IMR-90 (cell line): ENCODE data around the gene SLC6A6. TPM values are rescaled to one million over a fixed set of nuclear protein-coding genes. Genes with fewer than 3 reads are reported as not detected.
A peak's percentile ranks its signal among the peaks of the same experiment; 100 is the strongest.

Source experiments
- ATAC-seq: fragments of 200-7000 bp; cut with Tn5 transposase; 2 replicates; pipeline ENCODE4 v1.9.1; 2020; ENCODE audit warnings: low read depth, mild to moderate bottlenecking, moderate library complexity
- BruUV-seq: library from RNA; stranded (reverse); fragments of 400-500 nt; replicated peaks from 2 replicates; lab custom pipeline; 2021; lab: Mats Ljungman, UMichigan
- CTCF ChIA-PET: fragments of 300-600 bp; formaldehyde crosslinking; extraction: SDS; loops from one replicate; lab custom pipeline; 2021; ENCODE audit warnings: antibody characterized with exemption; lab: Yijun Ruan, JAX
- POLR2A ChIA-PET: fragments of 300-600 bp; sonication (Branson Sonifier 250); formaldehyde crosslinking; loops from one replicate; lab custom pipeline; 2022; ENCODE audit warnings: antibody characterized with exemption; ENCODE audit not compliant: unreplicated experiment; lab: Charles Lee
- DNase-seq: peaks from one replicate; pipeline ENCODE4 v3.0.0; 2013
- H2AFZ ChIP-seq: replicated peaks from 2 replicates; pipeline ENCODE3; 2013; ENCODE audit warnings: low read length, mild to moderate bottlenecking; ENCODE audit not compliant: poor library complexity
- H2AK5ac ChIP-seq: 2 replicates; pipeline ENCODE4 v1.6.1; 2013; ENCODE audit warnings: low read depth, low read length, inconsistent platforms
- H2AK9ac ChIP-seq: replicated peaks from 2 replicates; pipeline ENCODE3; 2013; ENCODE audit warnings: mild to moderate bottlenecking, low read depth, low read length, moderate library complexity; ENCODE audit not compliant: poor library complexity
- H2BK120ac ChIP-seq: 2 replicates; pipeline ENCODE4 v1.6.1; 2013; ENCODE audit warnings: low read depth, low read length, inconsistent platforms
- H2BK15ac ChIP-seq: 3 replicates; pipeline ENCODE4 v1.6.1; 2013; ENCODE audit warnings: low read depth, low read length, inconsistent platforms
- H2BK20ac ChIP-seq: 2 replicates; pipeline ENCODE4 v1.6.1; 2013; ENCODE audit warnings: low read depth, mild to moderate bottlenecking, inconsistent platforms, low read length, moderate library complexity
- H2BK5ac ChIP-seq: 2 replicates; pipeline ENCODE4 v1.6.1; 2013; ENCODE audit warnings: mild to moderate bottlenecking, low read depth, low read length, inconsistent platforms; ENCODE audit not compliant: poor library complexity, severe bottlenecking
- H3K14ac ChIP-seq: replicated peaks from 2 replicates; pipeline ENCODE4 v1.6.1; 2013; ENCODE audit warnings: low read depth, low read length, inconsistent platforms
- H3K18ac ChIP-seq: 2 replicates; pipeline ENCODE4 v1.6.1; 2013; ENCODE audit warnings: low read depth, low read length, control low read depth
- H3K23ac ChIP-seq: 2 replicates; pipeline ENCODE4 v1.6.1; 2013; ENCODE audit warnings: low read depth, low read length, inconsistent platforms
- H3K27ac ChIP-seq: 2 replicates; pipeline ENCODE4 v1.5.1; 2013; ENCODE audit warnings: mild to moderate bottlenecking, control low read depth, low read length; ENCODE audit not compliant: insufficient read depth
- H3K27me3 ChIP-seq: 2 replicates; pipeline ENCODE4 v1.6.1; 2013; ENCODE audit warnings: low read length; ENCODE audit not compliant: control insufficient read depth, insufficient read depth
- H3K36me3 ChIP-seq: 2 replicates; pipeline ENCODE4 v1.6.1; 2013; ENCODE audit warnings: low read length, mixed read lengths; ENCODE audit not compliant: control insufficient read depth, insufficient read depth
- H3K4ac ChIP-seq: 2 replicates; pipeline ENCODE4 v1.6.1; 2013; ENCODE audit warnings: low read depth, low read length, inconsistent platforms
- H3K4me1 ChIP-seq: 2 replicates; pipeline ENCODE4 v1.6.1; 2013; ENCODE audit warnings: low read length, mixed read lengths; ENCODE audit not compliant: control insufficient read depth, insufficient read depth
- H3K4me2 ChIP-seq: 2 replicates; pipeline ENCODE4 v1.6.1; 2013; ENCODE audit warnings: low read depth, mild to moderate bottlenecking, control low read depth, low read length, moderate library complexity
- H3K4me3 ChIP-seq: 2 replicates; pipeline ENCODE4 v1.5.1; 2013; ENCODE audit warnings: low read depth, mild to moderate bottlenecking, control low read depth, low read length, moderate library complexity; ENCODE audit not compliant: insufficient read depth
- H3K56ac ChIP-seq: 2 replicates; pipeline ENCODE4 v1.6.1; 2013; ENCODE audit warnings: low read length, inconsistent platforms; ENCODE audit not compliant: insufficient read depth; ENCODE audit errors: extremely low read depth
- H3K79me1 ChIP-seq, 2 experiments: 2 replicates each; pipeline ENCODE4 v1.6.1; 2013; ENCODE audit warnings: low read length in 2 of 2, inconsistent platforms in 1 of 2, low read depth in 1 of 2
- H3K9ac ChIP-seq: 2 replicates; pipeline ENCODE4 v1.6.1; 2013; ENCODE audit warnings: low read depth, low read length, control low read depth
- H3K9me1 ChIP-seq: 2 replicates; pipeline ENCODE4 v1.6.1; 2013; ENCODE audit warnings: low read length, inconsistent platforms; ENCODE audit not compliant: insufficient read depth
- H3K9me3 ChIP-seq: 2 replicates; pipeline ENCODE4 v1.6.1; 2013; ENCODE audit warnings: low read length; ENCODE audit not compliant: control insufficient read depth, insufficient read depth
- H4K20me1 ChIP-seq: 2 replicates; pipeline ENCODE4 v1.6.1; 2013; ENCODE audit warnings: low read length, inconsistent platforms; ENCODE audit not compliant: insufficient read depth
- H4K5ac ChIP-seq: 2 replicates; pipeline ENCODE4 v1.6.1; 2013; ENCODE audit warnings: mild to moderate bottlenecking, low read depth, low read length, control low read depth
- H4K8ac ChIP-seq, 2 experiments: 2 replicates each; pipeline ENCODE4 v1.6.1; 2013; ENCODE audit warnings: low read depth in 2 of 2, low read length in 2 of 2, control low read depth in 1 of 2, inconsistent platforms in 1 of 2
- H4K91ac ChIP-seq: 2 replicates; pipeline ENCODE4 v1.6.1; 2013; ENCODE audit warnings: low read depth, low read length, inconsistent platforms; ENCODE audit not compliant: insufficient read depth
- BHLHE40 ChIP-seq: fragments of 150-350 bp; IDR thresholded peaks from 2 replicates; pipeline ENCODE4 v1.6.1; 2016; ENCODE audit warnings: mild to moderate bottlenecking, low read depth, low read length
- CHD1 ChIP-seq: IDR thresholded peaks from 2 replicates; pipeline ENCODE4 v1.6.1; 2012; ENCODE audit warnings: low read depth, low read length, improper control_type of control experiment
- FOS ChIP-seq: fragments of 150-350 bp; IDR thresholded peaks from 2 replicates; pipeline ENCODE4 v1.6.1; 2016; ENCODE audit warnings: low read depth, low read length
- MAFK ChIP-seq: IDR thresholded peaks from 2 replicates; pipeline ENCODE4 v1.6.1; 2012; ENCODE audit warnings: low read depth, low read length, improper control_type of control experiment
- MAZ ChIP-seq: IDR thresholded peaks from 2 replicates; pipeline ENCODE4 v1.6.1; 2012; ENCODE audit warnings: low read depth, mild to moderate bottlenecking, low read length, improper control_type of control experiment, moderate library complexity, borderline replicate concordance
- NFE2L2 ChIP-seq: fragments of 150-350 bp; IDR thresholded peaks from 2 replicates; pipeline ENCODE4 v1.6.1; 2016; ENCODE audit warnings: low read depth, mild to moderate bottlenecking, low read length
- POLR2A ChIP-seq: IDR thresholded peaks from 2 replicates; pipeline ENCODE4 v1.6.1; 2012; ENCODE audit warnings: mild to moderate bottlenecking, low read depth, low read length
- RCOR1 ChIP-seq: IDR thresholded peaks from 2 replicates; pipeline ENCODE4 v1.6.1; 2012; ENCODE audit warnings: mild to moderate bottlenecking, low read length, improper control_type of control experiment; ENCODE audit not compliant: insufficient replicate concordance
- RFX5 ChIP-seq: IDR thresholded peaks from 2 replicates; pipeline ENCODE4 v1.8.0; 2012; ENCODE audit warnings: low read depth, mild to moderate bottlenecking, low read length, moderate library complexity
- SMC3 ChIP-seq: fragments of 150-350 bp; IDR thresholded peaks from 2 replicates; pipeline ENCODE4 v1.6.1; 2016; ENCODE audit warnings: low read depth, mild to moderate bottlenecking, antibody characterized with exemption, low read length, moderate library complexity
- WGBS, 2 experiments: methylation state at CpG; one replicate each; pipeline versions ENCODE4 v1.1.5 to v1.1.7; 2013; ENCODE audit warnings: missing lambda C conversion rate in 2 of 2; ENCODE audit not compliant: insufficient read length in 1 of 2; ENCODE audit errors: extremely low coverage in 2 of 2; 5-methylcytosine and 5-hydroxymethylcytosine counted together
- dilution Hi-C: fragments of 300-500 bp; cut with HindIII; formaldehyde crosslinking; loops from one replicate; pipeline ENCODE4 v1.14.3; 2018; ENCODE audit warnings: low sequenced_read_pairs; ENCODE audit not compliant: unreplicated experiment
- in situ Hi-C: fragments of 300-500 bp; cut with MboI; formaldehyde crosslinking; loops from 3 replicates; pipeline ENCODE4 v1.14.3; 2019; ENCODE audit warnings: low sequenced_read_pairs, inconsistent platforms, mixed read lengths
- intact Hi-C: fragments of 100-400 bp; cut with micrococcal nuclease; formaldehyde crosslinking; loops from 2 replicates; pipeline ENCODE4 v1.10.0; 2022
- polyA plus RNA-seq, 3 experiments: library from polyadenylated mRNA; depleted of rRNA; stranded (reverse); fragments of >200 nt; gene quantifications; 2 replicates each; pipeline ENCODE4 v1.2.3, GENCODE V29; 2012; ENCODE audit warnings: low replicate concordance in 1 of 3
- total RNA-seq: library from RNA; depleted of rRNA; stranded (reverse); fragments of >200 nt; gene quantifications from 2 replicates; pipeline ENCODE4 v1.2.3, GENCODE V29; 2012
- TF ChIP-seq, protein P1 (sequence below): conservative IDR thresholded peaks from 2 replicates; pipeline ENCODE4 v1.5.1; 2012; ENCODE audit warnings: mild to moderate bottlenecking, low read depth, low read length, improper control_type of control experiment

Gene SLC6A6
- total and polyA plus RNA-seq, 2 of the 4 experiments (the other 2 are of a cell fraction), result 29.9 to 39.4 TPM

DNA sequence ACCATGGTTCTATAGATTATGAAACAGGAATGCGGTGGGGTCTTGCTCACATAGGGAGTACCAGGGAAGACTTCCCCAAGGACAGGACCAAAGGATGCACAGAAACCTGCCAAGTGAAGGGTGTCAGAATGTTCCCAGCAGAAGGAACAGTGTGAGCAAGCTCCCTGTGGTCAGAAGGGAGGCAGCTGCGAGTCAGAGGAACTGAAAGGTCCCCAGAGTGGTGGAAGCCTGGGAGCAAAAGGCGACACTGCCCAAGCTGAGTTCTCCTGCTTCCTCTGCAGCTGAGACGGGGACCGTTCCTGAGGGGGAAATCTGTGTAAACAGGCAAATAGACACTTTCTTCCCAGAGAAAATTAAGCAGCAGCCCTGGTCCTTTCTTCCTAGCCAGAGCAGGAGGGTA is 14.2 kb upstream of the SLC6A6 start:
- ChIA-PET POLR2A (no interaction called here), CTCF (interaction anchor here (0.7 kb wide), 1 partner anchor 10 kb away, joined by 3 read pairs; no protein-coding TSS in a partner anchor)
- peaks cover 10% of the 10 kb centered on the region for H3K9me1 ChIP-seq
- no peak overlapping the region for H4K8ac ChIP-seq
- H3K14ac ChIP-seq, result no peak overlapping the region
- intact Hi-C loops (no loop called here), dilution Hi-C loops (no loop called here), in situ Hi-C loops (no loop called here)
- H2BK5ac ChIP-seq, result no peak overlapping the region
- peak overlapping the region; percentile 34; the same call in 1 of the 2 replicates for H2BK20ac ChIP-seq
- H3K4ac ChIP-seq, result no peak overlapping the region
- H3K9me3 ChIP-seq, result no peaks in the 10 kb centered on the region
- H4K5ac ChIP-seq, result no peak overlapping the region
- TF ChIP-seq POLR2A (no peak), MAZ (no peak), FOS (no peak), BHLHE40 (no peak), SMC3 (no peak), CHD1 (no peak), RCOR1 (no peak), MAFK (no peak), RFX5 (no peak), NFE2L2 (no peak)
- TF ChIP-seq, protein P1, sequence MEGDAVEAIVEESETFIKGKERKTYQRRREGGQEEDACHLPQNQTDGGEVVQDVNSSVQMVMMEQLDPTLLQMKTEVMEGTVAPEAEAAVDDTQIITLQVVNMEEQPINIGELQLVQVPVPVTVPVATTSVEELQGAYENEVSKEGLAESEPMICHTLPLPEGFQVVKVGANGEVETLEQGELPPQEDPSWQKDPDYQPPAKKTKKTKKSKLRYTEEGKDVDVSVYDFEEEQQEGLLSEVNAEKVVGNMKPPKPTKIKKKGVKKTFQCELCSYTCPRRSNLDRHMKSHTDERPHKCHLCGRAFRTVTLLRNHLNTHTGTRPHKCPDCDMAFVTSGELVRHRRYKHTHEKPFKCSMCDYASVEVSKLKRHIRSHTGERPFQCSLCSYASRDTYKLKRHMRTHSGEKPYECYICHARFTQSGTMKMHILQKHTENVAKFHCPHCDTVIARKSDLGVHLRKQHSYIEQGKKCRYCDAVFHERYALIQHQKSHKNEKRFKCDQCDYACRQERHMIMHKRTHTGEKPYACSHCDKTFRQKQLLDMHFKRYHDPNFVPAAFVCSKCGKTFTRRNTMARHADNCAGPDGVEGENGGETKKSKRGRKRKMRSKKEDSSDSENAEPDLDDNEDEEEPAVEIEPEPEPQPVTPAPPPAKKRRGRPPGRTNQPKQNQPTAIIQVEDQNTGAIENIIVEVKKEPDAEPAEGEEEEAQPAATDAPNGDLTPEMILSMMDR, result no peak
- H4K91ac ChIP-seq, result no peak overlapping the region
- WGBS, 2 experiments, result 86% methylated on average over 1 of the region's 5 CpGs; no CpG with 5 or more reads in 1 of the 2 experiments
- H3K23ac ChIP-seq, result no peak overlapping the region
- H3K4me2 ChIP-seq, result no peak overlapping the region
- DNase-seq, result peak; percentile 19
- no peak overlapping the region for H3K4me3 ChIP-seq
- no peaks in the 10 kb centered on the region for H3K79me1 ChIP-seq
- no peak overlapping the region for H3K9ac ChIP-seq
- H2AK5ac ChIP-seq, result peak overlapping the region; percentile 33; the same call in 1 of the 2 replicates
- H3K27me3 ChIP-seq, result peaks cover 8% of the 10 kb centered on the region; the same call in 1 of the 2 replicates
- no peak overlapping the region for H3K27ac ChIP-seq
- no peak overlapping the region for H3K56ac ChIP-seq
- no peak overlapping the region for H2AK9ac ChIP-seq
- BruUV-seq, result no TSS peak
- H3K18ac ChIP-seq, result no peak overlapping the region
- no peak overlapping the region for H2BK15ac ChIP-seq
- peaks cover 8% of the 10 kb centered on the region for H3K4me1 ChIP-seq
- H4K20me1 ChIP-seq, result no peaks in the 10 kb centered on the region
- H2AFZ ChIP-seq, result peak overlapping the region; percentile 5
- H3K36me3 ChIP-seq, result no peaks in the 10 kb centered on the region
- no peak for ATAC-seq
- no peak overlapping the region for H2BK120ac ChIP-seq
